ENCODE measurements around the gene SH3PXD2A.

DNA sequence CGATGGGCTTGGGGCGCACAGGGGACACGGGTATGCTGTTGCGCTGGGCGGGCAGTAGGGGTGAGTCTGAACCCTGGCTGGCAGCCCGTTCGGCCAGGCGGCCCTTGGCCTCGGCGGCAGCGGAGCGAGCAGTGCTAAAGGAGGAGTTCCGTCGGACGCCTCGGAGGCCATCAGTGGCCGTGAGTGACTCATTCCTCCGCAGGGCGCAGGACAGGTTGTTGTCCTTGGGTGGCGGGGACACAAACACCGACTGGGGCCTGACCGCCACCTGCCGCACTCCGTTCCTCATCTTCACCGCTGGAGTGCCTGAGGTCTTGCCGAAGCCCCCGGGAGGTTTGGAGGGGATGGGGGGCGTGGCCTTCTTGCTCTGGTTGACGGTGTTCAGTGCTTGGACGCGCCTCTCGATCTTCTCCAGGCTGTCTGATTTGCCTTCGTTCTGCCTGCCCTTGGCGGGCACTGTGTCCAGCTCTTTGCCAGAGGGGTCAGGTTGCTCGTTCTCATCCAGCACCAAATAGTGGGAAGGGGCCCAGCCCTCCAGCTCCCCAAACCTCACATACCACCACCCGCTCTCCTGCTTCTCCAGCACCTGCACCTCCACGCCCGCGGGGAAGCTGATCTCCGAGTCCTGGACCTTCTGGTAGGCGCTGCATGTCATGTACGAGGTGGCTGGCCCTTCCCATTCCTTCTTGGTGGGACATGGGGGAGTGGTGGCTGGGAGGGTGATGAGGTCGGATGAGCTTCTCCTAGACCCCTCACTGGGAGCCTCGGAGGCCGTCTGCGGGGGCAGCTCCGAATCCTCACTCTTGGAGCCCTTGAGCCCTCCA lies 253.1 kb downstream of the SH3PXD2A start:
- TF ChIP-seq, protein P1, sequence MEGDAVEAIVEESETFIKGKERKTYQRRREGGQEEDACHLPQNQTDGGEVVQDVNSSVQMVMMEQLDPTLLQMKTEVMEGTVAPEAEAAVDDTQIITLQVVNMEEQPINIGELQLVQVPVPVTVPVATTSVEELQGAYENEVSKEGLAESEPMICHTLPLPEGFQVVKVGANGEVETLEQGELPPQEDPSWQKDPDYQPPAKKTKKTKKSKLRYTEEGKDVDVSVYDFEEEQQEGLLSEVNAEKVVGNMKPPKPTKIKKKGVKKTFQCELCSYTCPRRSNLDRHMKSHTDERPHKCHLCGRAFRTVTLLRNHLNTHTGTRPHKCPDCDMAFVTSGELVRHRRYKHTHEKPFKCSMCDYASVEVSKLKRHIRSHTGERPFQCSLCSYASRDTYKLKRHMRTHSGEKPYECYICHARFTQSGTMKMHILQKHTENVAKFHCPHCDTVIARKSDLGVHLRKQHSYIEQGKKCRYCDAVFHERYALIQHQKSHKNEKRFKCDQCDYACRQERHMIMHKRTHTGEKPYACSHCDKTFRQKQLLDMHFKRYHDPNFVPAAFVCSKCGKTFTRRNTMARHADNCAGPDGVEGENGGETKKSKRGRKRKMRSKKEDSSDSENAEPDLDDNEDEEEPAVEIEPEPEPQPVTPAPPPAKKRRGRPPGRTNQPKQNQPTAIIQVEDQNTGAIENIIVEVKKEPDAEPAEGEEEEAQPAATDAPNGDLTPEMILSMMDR (IDR thresholded peaks at IDR 0.05), result no peak
- TF ChIP-seq POLR2A (IDR thresholded peaks at IDR 0.05), result no peak
- peak in 1 of 2 donors; percentile 47 for TF ChIP-seq EP300 (IDR thresholded peaks at IDR 0.05)
